IPS DF 4.7 (cell line): Measurements from ENCODE around the gene SYDE1.
A peak's percentile ranks its signal among the peaks of the same experiment; 100 is the strongest.
"Not testable (repeated sequence)": the region's sequence is repeated elsewhere in the genome, so short reads cannot be mapped to it uniquely, and the experiment has no call there.

Experiments
- DNase-seq: peaks from one replicate; pipeline ENCODE4 v3.0.0-alpha.2; 2013; ENCODE audit warnings: low spot score; ENCODE audit errors: extremely low read depth

SYDE1 gene, protein sequence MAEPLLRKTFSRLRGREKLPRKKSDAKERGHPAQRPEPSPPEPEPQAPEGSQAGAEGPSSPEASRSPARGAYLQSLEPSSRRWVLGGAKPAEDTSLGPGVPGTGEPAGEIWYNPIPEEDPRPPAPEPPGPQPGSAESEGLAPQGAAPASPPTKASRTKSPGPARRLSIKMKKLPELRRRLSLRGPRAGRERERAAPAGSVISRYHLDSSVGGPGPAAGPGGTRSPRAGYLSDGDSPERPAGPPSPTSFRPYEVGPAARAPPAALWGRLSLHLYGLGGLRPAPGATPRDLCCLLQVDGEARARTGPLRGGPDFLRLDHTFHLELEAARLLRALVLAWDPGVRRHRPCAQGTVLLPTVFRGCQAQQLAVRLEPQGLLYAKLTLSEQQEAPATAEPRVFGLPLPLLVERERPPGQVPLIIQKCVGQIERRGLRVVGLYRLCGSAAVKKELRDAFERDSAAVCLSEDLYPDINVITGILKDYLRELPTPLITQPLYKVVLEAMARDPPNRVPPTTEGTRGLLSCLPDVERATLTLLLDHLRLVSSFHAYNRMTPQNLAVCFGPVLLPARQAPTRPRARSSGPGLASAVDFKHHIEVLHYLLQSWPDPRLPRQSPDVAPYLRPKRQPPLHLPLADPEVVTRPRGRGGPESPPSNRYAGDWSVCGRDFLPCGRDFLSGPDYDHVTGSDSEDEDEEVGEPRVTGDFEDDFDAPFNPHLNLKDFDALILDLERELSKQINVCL

GRCh38 chr19:15107061-15108010 lies at the start of gene SYDE1:
SYDE1 (plus strand) TSS chr19:15107401; CDS start chr19:15107434, 33 bp downstream.
- DNase-seq, result no peak

GRCh38 chr19:15062036-15062435 lies 45.2 kb upstream of the SYDE1 start:
- no peak for DNase-seq

- not testable (repeated sequence) for DNase-seq
These were observed 36.8 kb upstream of the SYDE1 start for GRCh38 chr19:15070386-15070785.

GRCh38 chr19:15072930-15073647 lies 34.1 kb upstream of the SYDE1 start:
- DNase-seq, result no peak

DNA sequence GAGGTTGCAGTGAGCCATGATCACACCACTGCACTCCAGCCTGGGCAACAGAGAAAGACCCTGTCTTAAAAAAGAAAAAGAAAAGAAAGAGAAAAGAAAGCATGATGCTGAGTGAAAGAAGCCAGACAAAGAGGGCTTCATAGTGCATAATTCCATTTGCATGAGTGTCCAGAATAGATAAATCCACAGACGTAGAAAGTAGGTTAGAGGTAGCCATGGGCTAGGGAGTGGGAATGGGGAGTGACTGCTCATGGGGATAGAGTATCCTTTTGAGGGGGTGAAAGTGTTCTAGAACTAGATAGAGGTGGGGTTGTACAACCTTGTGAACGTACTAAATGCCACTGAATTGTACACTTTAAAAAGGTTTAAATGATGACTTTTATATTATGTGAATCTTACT lies 32.8 kb upstream of the SYDE1 start:
- DNase-seq, result no peak

- no peak for DNase-seq
These were observed 31.4 kb upstream of the SYDE1 start for GRCh38 chr19:15075806-15076205.

DNA sequence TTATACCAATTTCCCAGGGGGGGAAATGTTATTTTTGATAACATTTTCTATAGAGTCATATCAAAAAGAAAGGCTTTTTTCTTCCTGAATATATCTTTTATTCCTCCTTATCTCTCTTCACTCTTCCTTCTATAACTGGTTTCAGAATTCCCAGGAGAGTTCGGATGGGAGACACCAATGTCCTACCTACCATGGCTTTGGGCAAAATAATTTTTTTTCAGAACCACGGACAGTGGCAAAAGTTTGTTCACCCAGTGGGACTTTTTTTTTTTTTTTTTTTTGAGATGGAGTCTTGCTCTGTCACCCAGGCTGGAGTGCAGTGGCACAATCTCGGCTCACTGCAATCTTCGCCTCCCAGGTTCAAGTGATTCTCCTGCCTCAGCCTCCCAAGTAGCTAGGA lies 27.2 kb upstream of the SYDE1 start:
- DNase-seq, result not testable (repeated sequence)

- no peak for DNase-seq
These were observed 25.3 kb upstream of the SYDE1 start, which contains the start of gene OR1I1 for GRCh38 chr19:15081911-15082310. OR1I1 (plus strand) TSS chr19:15082211; CDS start chr19:15087066, 4,855 bp downstream.

DNA sequence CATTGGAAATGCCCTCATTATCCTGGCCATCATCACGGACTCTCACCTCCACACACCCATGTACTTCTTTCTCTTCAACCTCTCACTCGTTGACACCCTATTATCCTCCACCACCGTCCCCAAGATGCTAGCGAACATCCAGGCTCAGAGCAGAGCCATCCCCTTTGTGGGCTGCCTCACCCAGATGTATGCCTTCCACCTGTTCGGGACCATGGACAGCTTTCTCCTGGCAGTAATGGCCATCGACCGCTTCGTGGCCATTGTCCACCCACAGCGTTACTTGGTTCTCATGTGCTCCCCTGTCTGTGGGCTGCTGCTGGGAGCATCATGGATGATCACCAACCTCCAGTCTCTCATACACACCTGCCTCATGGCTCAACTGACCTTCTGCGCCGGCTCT lies 20.0 kb upstream of the SYDE1 start:
- DNase-seq, result no peak

DNA sequence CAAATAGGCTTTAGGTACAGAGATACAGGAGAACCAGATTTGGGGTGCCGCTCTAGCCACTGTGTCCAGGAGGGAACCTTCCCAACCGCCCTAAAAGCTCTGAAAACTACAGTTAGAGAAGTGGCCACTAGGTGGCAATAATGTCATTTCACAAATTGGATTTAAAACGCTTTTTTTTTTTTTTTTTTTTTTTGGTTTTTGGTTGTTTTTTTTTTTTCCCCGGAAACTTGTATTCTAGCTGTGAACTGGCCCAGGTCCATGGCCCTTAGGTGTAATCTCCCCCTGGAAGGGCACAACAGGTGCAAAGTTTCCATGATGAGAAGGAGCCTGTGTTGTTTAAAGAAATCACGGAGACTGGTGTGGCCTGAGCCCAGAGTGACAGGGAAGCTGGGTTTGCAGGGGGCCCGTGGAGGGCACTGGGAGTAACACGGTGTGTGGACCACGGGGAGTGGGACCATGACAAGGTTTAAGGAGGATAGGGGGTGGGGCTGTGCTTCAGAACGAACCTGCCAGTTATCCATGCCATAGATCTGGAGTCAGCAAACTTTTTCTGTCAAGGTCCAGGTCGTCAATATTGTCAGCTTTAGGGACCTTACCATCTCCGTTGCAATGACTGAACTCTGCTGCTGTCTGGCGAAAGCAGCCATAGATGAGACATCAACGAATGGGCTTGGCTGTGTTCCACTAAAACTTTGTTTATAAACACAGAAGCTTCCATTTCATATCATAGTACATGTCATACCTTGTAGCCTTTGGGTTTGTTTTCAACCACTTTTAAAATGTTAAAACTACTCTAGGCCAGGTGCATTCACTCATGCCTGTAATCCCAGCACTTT lies 15.1 kb upstream of the SYDE1 start:
- DNase-seq, result peak; percentile 64

- DNase-seq, result no peak
These were observed 14.2 kb upstream of the SYDE1 start for GRCh38 chr19:15093001-15093400.

GRCh38 chr19:15096223-15096622 lies 11.0 kb upstream of the SYDE1 start:
- DNase-seq, result no peak

- not testable (repeated sequence) for DNase-seq
These were observed 9.2 kb upstream of the SYDE1 start for GRCh38 chr19:15097980-15098379.

GRCh38 chr19:15098460-15098859 lies 8.7 kb upstream of the SYDE1 start:
- DNase-seq, result no peak

DNA sequence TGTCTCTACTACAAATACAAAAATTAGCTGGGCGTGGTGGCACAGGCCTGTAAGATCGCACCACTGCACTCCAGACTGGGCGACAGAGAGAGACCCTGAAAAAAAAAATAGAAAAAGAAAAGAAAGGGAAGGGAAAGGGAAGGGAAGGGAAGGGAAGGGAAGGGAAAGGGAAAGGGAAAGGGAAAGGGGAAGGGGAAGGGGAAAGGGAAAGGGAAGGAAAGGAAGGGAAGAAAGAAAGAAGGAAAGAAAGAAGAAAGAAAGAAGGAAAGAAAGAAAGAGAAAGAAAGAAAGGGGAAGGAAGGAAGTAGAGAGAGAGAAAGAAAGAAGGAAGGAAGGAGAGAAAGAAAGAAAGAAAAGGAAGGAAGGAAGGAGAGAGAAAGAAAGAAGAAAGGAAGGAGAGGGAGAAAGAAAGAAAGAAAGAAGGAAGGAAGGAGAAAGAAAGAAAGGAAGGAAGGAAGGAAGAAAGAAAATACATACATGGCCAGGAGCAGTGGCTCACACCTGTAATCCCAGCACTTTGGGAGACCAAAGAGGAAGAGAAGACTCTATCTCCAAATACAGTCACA lies 8.1 kb upstream of the SYDE1 start:
- no peak for DNase-seq

DNA sequence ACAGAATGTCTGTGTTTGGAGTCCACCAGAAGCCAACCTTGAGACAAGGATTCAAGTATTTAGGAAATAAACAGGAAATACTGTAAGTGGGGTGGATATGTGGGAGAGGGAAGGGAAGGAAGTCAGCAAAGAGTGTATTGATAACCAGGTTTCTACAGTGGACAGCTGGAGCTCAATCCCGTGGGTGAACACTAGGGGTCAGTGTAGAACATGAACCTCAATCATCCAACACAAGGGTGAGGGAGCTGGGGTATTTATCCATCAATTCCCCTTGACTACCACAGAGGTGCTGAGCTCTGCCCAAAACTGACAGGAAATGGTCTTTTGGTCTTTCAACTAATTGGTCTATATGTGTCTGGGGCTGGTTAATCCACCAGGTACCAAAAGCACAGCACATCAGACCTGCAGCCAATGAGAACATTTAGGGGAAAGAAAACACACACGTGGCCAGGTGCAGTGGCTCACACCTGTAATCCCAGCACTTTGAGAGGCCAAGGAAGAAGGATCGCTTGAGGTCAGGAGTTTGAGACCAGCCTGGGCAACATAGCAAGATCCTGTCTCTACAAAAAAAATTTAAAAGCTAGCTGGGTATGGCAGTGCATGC lies 5.6 kb upstream of the SYDE1 start:
- DNase-seq, result peak; percentile 62

- no peak for DNase-seq
These were observed 3.2 kb upstream of the SYDE1 start for GRCh38 chr19:15104003-15104402.

DNA sequence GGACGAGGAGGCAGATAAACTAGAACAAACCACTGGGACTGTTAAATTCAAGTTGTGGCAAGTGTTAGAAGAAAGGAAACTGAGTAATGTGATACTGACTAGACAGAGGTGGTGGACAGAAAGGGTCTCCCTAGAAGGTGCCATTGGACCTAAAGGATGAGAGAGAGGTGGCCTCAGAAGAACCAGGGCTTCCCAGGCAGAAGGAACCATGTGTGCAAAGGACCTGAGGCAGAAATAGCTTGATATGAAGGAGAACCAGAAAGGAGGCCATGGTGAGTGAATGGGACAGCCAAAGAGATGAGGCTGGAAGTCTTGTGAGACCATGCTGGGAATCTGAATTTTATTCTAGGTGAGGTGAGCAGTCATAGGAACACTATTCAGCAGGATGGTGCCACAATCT lies 2.8 kb upstream of the SYDE1 start:
- no peak for DNase-seq

- no peak for DNase-seq
These were observed 2.2 kb upstream of the SYDE1 start for GRCh38 chr19:15105044-15105443.
